Liver (tissue), 3 donors: ENCODE data around the gene ABCB9.

Experiments
- RAD21 ChIP-seq, 2 donors: IDR thresholded peaks; 2 replicates each; pipeline ENCODE4 v1.6.1; 2016; ENCODE audit warnings: antibody characterized with exemption in 2 of 2, mild to moderate bottlenecking in 2 of 2
- TF ChIP-seq, protein P1 (sequence below): fragments of 150-350 bp; IDR thresholded peaks from 2 replicates; pipeline ENCODE4 v1.5.1; 2017; ENCODE audit warnings: improper control_type of control experiment, low read depth, low read length; ENCODE audit not compliant: missing input control
- donor health status: healthy.
- donor health status: healthy.

DNA sequence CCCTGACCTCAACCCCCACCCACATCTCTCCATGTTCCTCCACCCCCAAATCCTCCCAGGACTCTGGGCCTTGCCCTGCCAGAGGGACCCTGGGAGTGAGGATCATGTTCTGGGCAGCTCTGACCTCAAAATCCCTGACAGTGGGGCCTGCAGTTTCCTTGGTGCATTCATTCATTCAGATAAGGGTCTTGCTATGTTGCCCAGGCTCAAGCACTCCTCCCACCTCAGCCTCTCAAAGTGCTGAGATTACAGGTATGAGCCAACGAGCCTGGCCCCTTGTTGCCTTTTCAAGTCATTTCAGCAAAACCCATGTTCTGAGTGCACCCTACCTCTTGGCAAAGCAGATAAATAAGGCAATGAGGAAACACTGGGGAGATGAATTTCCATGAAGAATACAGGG lies 43.8 kb upstream of the ABCB9 start:
- TF ChIP-seq RAD21 (IDR thresholded peaks at IDR 0.05): no peak
- TF ChIP-seq, protein P1, sequence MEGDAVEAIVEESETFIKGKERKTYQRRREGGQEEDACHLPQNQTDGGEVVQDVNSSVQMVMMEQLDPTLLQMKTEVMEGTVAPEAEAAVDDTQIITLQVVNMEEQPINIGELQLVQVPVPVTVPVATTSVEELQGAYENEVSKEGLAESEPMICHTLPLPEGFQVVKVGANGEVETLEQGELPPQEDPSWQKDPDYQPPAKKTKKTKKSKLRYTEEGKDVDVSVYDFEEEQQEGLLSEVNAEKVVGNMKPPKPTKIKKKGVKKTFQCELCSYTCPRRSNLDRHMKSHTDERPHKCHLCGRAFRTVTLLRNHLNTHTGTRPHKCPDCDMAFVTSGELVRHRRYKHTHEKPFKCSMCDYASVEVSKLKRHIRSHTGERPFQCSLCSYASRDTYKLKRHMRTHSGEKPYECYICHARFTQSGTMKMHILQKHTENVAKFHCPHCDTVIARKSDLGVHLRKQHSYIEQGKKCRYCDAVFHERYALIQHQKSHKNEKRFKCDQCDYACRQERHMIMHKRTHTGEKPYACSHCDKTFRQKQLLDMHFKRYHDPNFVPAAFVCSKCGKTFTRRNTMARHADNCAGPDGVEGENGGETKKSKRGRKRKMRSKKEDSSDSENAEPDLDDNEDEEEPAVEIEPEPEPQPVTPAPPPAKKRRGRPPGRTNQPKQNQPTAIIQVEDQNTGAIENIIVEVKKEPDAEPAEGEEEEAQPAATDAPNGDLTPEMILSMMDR: no peak
